ENCODE results near the gene PPP1R7.

The PPP1R7 gene

GRCh38 chr2:241198381-241199279 lies 48.4 kb downstream of the PPP1R7 start:
- no peak for DNase-seq

DNA sequence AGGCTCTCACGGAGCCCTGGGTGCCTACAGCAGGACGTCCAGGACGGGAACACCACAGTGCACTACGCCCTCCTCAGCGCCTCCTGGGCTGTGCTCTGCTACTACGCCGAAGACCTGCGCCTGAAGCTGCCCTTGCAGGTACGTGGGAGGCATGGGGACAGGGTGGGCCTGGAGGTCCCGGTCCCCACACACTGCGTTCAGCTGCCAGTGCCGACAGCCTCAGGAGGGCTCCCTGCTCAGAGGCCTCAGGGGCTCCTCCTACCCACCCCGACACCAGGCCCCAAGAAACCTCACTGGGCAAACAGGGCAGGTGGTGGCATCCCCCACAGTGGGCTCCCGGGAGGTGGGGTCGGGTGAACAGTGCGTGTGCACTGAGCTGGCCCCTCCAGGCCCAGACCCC lies 49.0 kb downstream of the PPP1R7 start:
- DNase-seq, result no peak

DNA sequence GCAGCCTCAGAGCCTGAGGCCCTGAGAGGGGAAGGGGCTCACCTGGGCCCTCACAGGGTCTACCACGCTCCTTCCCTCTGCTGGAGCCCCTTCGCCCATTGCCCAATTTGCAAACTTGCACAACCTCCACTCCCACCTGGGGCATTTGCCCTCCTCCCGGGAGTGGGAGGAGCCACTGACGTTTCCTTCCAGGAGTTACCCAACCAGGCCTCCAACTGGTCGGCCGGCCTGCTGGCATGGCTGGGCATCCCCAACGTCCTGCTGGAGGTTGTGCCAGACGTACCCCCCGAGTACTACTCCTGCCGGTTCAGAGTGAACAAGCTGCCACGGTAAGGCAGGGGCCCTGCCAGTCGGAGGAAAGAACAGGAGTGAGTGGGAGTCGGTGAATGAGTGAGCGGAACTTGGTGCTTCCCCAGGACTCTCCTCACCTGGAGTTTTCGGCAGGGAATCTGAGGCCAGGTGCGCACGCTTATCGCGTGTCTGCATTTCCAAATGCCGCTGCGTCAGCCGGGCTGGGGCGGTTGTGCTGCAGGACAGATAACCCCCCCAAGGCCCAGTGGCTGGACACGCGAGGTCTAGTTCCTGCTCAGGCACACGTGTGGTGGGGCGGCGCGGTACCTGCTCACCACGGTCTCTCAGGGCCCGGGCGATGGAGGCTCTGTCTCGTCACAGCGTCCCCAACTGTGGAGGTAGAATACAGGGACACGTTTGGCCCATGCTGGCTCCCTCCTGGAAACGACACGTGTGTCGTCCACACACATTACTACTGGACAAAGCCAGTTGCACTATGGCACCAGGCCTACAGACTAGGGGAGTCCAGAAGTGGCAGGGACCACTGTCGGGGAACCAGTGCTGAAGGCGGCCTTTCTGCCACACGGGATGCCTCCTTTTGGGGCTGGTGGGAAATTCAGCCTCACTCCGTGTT lies 49.9 kb downstream of the PPP1R7 start:
- DNase-seq, result no peak

- no peak for DNase-seq
Measured at GRCh38 chr2:241200822-241201395, 50.6 kb downstream of the PPP1R7 start.

GRCh38 chr2:241201445-241202267 lies 51.4 kb downstream of the PPP1R7 start:
- DNase-seq, result no peak

- no peak for DNase-seq
Measured at GRCh38 chr2:241202268-241202585, 52.0 kb downstream of the PPP1R7 start.

GRCh38 chr2:241202681-241203080 lies 52.4 kb downstream of the PPP1R7 start:
- no peak for DNase-seq

GRCh38 chr2:241203218-241204009 lies 53.1 kb downstream of the PPP1R7 start:
- DNase-seq, result no peak

- no peak for DNase-seq
Measured at GRCh38 chr2:241204010-241204384, 53.7 kb downstream of the PPP1R7 start.

DNA sequence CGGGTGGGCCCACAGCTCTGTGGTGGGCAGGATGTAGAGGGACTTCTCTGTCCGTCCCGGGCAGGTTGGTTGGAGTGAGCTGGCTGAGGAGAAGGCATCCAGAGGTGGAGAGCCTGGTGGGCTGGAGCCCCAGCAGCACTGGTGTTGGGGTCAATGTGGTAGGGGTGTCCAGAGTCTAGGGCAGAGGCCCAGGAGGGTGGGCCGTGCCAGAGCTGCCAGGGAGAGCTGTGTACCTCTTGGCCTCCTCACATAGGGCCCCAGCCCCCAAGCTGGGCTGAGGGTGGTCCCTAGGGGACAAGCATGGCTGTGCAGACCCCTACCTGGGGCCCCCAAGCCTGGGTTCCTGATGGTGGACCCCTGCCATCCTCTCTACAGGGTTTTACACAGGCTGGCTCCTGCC lies 54.2 kb downstream of the PPP1R7 start:
- no peak for DNase-seq

GRCh38 chr2:241205086-241205485 lies 54.8 kb downstream of the PPP1R7 start:
- no peak for DNase-seq

DNA sequence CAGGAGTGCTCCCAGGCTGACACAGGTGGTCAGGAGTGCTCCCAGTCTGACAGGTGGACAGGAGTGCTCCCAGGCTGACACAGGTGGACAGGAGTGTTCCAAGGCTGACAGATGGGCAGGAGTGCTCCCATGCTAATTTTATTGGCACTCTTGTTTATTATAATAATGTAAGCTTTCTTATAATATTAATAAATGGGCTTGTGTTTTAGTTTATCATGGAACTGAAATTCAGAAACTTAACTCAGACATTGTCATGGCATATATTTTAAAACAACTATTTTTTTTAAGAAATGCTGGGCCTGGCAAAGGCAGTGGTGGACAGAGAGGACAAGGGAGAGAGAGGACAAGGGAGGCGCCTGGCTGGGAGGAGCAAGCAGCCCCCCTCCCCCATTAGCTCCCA lies 56.9 kb downstream of the PPP1R7 start:
- DNase-seq, result no peak

GRCh38 chr2:241207641-241208040 lies 57.4 kb downstream of the PPP1R7 start:
- DNase-seq, result no peak

DNA sequence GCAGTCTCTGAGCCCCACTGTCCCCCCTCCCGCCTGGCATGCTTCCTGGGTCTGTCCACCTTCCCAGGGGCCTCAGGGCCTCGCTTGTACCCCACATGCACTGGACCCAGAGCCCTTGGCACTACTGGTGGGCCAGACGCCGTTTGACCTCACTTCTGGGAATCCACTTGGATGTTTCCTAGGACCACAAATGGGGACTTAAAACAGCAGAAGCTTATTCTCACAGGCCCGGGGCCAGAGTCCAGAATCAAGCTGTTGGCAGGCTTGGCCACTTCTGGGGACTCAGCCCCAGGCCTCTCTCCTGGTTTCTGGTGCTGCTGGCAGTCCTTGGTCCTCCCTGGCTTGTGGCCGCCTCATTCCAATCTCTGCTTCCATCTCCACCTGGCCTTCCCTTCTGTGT lies 57.8 kb downstream of the PPP1R7 start:
- DNase-seq, result no peak

DNA sequence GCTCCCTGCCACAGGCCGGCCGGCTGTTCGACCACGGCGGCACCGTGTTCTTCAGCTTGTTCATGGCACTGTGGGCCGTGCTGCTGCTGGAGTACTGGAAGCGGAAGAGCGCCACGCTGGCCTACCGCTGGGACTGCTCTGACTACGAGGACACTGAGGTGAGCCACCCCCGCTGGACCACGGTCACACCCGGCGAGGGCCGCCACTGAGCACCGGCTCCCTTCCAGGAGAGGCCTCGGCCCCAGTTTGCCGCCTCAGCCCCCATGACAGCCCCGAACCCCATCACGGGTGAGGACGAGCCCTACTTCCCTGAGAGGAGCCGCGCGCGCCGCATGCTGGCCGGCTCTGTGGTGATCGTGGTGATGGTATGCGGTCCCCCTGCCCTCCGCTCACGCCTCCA lies 59.0 kb downstream of the PPP1R7 start:
- no peak for DNase-seq

DNA sequence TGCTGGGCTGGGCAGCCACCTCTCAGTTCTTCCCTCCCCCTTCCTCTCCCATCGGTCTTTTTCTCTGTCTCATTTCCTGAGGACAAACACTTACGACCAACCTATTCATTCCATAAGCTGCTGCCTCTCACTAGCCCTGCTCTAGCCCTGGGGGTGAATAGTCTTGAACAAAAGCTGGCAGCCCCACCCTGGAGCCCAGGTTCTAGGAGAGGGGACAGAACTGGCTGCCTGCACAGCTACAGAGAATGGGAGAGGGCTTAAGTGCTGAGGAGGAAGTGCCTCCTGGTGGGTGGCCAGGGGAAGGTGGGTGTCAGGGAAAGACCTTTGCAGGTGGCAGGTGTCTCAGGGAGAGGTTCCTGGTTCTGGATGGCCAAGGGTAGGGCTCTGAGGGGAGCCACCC lies 61.0 kb downstream of the PPP1R7 start:
- DNase-seq, result peak; percentile 19

- DNase-seq, result no peak
Measured at GRCh38 chr2:241213041-241213440, 62.8 kb downstream of the PPP1R7 start.

- no peak for DNase-seq
Measured at GRCh38 chr2:241213567-241213966, 63.3 kb downstream of the PPP1R7 start.

- DNase-seq, result no peak
Measured at GRCh38 chr2:241214209-241214608, 63.9 kb downstream of the PPP1R7 start.

- no peak for DNase-seq
Measured at GRCh38 chr2:241214766-241215165, 64.5 kb downstream of the PPP1R7 start.

GRCh38 chr2:241215421-241215820 lies 65.2 kb downstream of the PPP1R7 start:
- no peak for DNase-seq

- DNase-seq, result peak; percentile 34
Measured at GRCh38 chr2:241216211-241216761, 66.0 kb downstream of the PPP1R7 start.
